ENCODE measurements around the gene CLDN6. TPM values are rescaled to one million over a fixed set of nuclear protein-coding genes. Genes with fewer than 3 reads are reported as not detected.

Gene CLDN6
- total and polyA plus RNA-seq, 9 of the 15 experiments (the other 6 are each of a cell fraction or from before 2014, with no cell fraction given) = 0.22 to 0.75 (median 0.38) TPM; not detected in 3

- TF ChIP-seq ZMIZ1 (IDR thresholded peaks at IDR 0.05; ENCODE audit: low read depth in 2 of 2, low read length in 2 of 2) (no peak; a peak in 1 of 4 replicates), GTF2B (IDR thresholded peaks at IDR 0.05; ENCODE audit: extremely low read depth, insufficient read length) (no peak), DACH1 (IDR thresholded peaks at IDR 0.05; ENCODE audit: partially characterized antibody) (peak; percentile 47), ZNF583 (CRISPR knock-in tag; IDR thresholded peaks at IDR 0.05) (no peak), EWSR1 (IDR thresholded peaks at IDR 0.05; ENCODE audit: borderline replicate concordance, low read depth, partially characterized antibody) (no peak), LCOR (CRISPR knock-in tag; IDR thresholded peaks at IDR 0.05) (no peak), NKRF (IDR thresholded peaks at IDR 0.05; ENCODE audit: borderline replicate concordance) (0 out of 2 replicates have a peak, but pooled peaks have one; percentile 2), C11orf30 (IDR thresholded peaks at IDR 0.05; ENCODE audit: low read depth) (no peak), TSC22D4 (tag; IDR thresholded peaks at IDR 0.05) (no peak), ZC3H8 (IDR thresholded peaks at IDR 0.05) (no peak), ID3 (CRISPR knock-in tag; IDR thresholded peaks at IDR 0.05) (no peak), ID3 (tag; IDR thresholded peaks at IDR 0.05) (peak; percentile 12; the same call in 1 of the 2 replicates), ATF2 (CRISPR knock-in tag; IDR thresholded peaks at IDR 0.05) (no peak; the same call in 1 of the 2 replicates), PRMT5 (CRISPR knock-in tag; IDR thresholded peaks at IDR 0.05) (no peak), KLF6 (CRISPR knock-in tag; IDR thresholded peaks at IDR 0.05; ENCODE audit: borderline replicate concordance) (no peak), SLC30A9 (CRISPR knock-in tag; IDR thresholded peaks at IDR 0.05) (no peak), XRCC5 (IDR thresholded peaks at IDR 0.05; ENCODE audit: low read depth, low read length) (no peak), ZNF217 (CRISPR knock-in tag; IDR thresholded peaks at IDR 0.05) (no peak), RBM15 (IDR thresholded peaks at IDR 0.05; ENCODE audit: insufficient read depth, low read length) (no peak), PHTF2 (CRISPR knock-in tag; IDR thresholded peaks at IDR 0.05) (no peak), PRPF4 (IDR thresholded peaks at IDR 0.05; ENCODE audit: insufficient read depth, low read depth, low read length, poor library complexity, severe bottlenecking) (no peak)
Observed at GRCh38 chr16:2981177-2981898, 36.6 kb downstream of the CLDN6 start (continued).

Measured in K562 (cell line).